BJ (cell line): ENCODE data around the gene KIRREL3. TPM values are rescaled to one million over a fixed set of nuclear protein-coding genes. Genes with fewer than 3 reads are reported as not detected.
A peak's percentile ranks its signal among the peaks of the same experiment; 100 is the strongest.

Source experiments
- CTCF ChIA-PET: fragments of 350-600 bp; formaldehyde crosslinking; extraction: SDS; loops from one replicate; lab custom pipeline; 2021; ENCODE audit warnings: antibody characterized with exemption, inconsistent platforms; lab: Yijun Ruan, JAX
- POLR2A ChIA-PET: fragments of 300-600 bp; sonication (Branson Sonifier 250); formaldehyde crosslinking; extraction: SDS; loops from one replicate; lab custom pipeline; 2021; ENCODE audit warnings: antibody characterized with exemption; lab: Charles Lee
- DNase-seq: peaks from one replicate; pipeline ENCODE4 v3.0.0-alpha.2; 2011; ENCODE audit warnings: low read depth
- H3K27me3 ChIP-seq: 2 replicates; pipeline ENCODE4 v1.6.0; 2011; ENCODE audit warnings: low read length; ENCODE audit not compliant: control insufficient read depth, insufficient read depth
- H3K36me3 ChIP-seq: 2 replicates; pipeline ENCODE4 v1.5.1; 2011; ENCODE audit warnings: low read length; ENCODE audit not compliant: control insufficient read depth, insufficient read depth
- H3K4me3 ChIP-seq: 2 replicates; pipeline ENCODE4 v1.5.1; 2011; ENCODE audit warnings: low read depth, mild to moderate bottlenecking, control low read depth, low read length
- polyA plus RNA-seq: library from polyadenylated mRNA; depleted of rRNA; stranded (reverse); fragments of >200 nt; gene quantifications from 2 replicates; pipeline ENCODE4 v1.2.3, GENCODE V29; 2011
- TF ChIP-seq, protein P1 (sequence below): IDR thresholded peaks from 2 replicates; pipeline ENCODE4 v1.5.1; 2011; ENCODE audit warnings: low read depth, mild to moderate bottlenecking, control low read depth, inconsistent platforms, low read length, moderate library complexity; ENCODE audit not compliant: insufficient read depth

KIRREL3 gene
- polyA plus RNA-seq, 1 experiment, result 19.6 TPM

DNA sequence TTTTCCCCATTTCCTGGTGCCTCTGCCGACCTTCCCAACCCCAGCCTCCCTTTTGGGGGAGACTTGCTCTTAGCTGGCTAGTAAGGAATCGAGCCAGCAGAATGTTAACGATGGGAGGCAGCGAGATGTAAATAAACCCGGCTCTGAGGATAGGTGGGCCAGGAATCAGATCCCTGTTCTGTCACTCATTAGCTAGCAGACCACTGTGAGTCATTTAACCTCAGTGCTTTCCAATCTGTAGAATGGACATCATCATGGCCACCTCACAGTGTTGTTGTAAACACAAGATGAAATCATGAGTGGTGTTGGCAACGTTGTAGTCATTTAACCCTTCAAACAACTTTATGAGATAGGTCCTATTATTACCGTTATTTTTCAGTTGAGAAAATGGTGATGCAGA is 208.6 kb downstream of the KIRREL3 start:
- H3K4me3 ChIP-seq, result no peak overlapping the region
- ChIA-PET POLR2A (no interaction called here), CTCF (interaction anchor here (2.2 kb wide), 1 partner anchor 18 kb away, joined by 5 read pairs; no protein-coding TSS in a partner anchor)
- DNase-seq, result no peak
- H3K27me3 ChIP-seq, result no peaks in the 10 kb centered on the region
- no peaks in the 10 kb centered on the region for H3K36me3 ChIP-seq
- TF ChIP-seq, protein P1, sequence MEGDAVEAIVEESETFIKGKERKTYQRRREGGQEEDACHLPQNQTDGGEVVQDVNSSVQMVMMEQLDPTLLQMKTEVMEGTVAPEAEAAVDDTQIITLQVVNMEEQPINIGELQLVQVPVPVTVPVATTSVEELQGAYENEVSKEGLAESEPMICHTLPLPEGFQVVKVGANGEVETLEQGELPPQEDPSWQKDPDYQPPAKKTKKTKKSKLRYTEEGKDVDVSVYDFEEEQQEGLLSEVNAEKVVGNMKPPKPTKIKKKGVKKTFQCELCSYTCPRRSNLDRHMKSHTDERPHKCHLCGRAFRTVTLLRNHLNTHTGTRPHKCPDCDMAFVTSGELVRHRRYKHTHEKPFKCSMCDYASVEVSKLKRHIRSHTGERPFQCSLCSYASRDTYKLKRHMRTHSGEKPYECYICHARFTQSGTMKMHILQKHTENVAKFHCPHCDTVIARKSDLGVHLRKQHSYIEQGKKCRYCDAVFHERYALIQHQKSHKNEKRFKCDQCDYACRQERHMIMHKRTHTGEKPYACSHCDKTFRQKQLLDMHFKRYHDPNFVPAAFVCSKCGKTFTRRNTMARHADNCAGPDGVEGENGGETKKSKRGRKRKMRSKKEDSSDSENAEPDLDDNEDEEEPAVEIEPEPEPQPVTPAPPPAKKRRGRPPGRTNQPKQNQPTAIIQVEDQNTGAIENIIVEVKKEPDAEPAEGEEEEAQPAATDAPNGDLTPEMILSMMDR, result no peak

DNA sequence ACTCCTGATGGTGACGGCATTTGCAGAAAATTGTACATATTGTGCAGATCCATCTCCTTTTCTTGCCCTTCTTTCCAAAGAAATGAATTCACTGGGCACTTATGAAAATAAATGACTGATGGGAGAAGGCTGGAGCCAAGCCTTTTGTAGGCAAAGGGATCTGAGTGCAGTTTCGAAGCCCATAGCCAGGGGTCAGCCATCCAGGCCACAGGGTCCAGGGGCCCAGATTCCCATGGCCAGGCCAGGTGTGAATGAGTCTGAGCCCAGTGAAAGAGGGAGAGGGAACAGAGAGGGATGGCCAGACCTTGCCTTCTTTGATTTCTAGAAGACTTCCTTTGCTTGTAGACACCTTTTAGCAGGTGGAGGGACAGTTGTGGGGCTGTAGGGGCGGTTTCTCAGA is 209.1 kb downstream of the KIRREL3 start:
- TF ChIP-seq, protein P1, result peak; percentile 5; the same call in 1 of the 2 replicates
- ChIA-PET CTCF (interaction anchor here (0.9 to 1.7 kb wide), 4 partner anchors 11 to 283 kb away, joined by 3 to 5 read pairs (median 4); no protein-coding TSS in a partner anchor), POLR2A (no interaction called here)
- Histone ChIP-seq H3K36me3 (no peaks in the 10 kb centered on the region), H3K4me3 (no peak overlapping the region), H3K27me3 (no peaks in the 10 kb centered on the region)
- DNase-seq, result no peak

DNA sequence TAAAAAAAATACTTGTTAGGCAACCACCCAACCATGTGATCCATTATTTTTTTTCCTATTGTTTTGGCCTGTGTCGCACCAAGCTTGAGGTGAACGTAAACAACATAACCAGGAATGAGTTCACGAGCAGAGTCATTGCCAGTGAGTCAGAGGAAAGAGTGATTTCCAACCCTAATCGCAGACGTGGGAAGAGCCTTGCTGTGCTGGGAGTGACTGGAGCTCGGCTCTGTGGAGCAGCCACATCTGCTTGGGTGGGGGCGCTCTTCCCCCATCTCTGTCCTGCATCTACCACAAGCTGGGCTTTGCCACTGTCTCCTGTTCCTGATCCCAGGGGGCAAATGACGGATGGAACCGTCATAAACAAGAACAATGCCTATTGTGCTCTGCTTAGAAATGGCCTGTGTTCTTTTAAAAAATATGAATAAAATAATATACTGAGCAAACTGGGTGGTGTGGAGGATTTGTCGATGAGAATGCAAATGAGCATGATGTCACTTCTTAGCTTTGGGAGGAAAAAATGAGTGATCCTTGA is 210.0 kb downstream of the KIRREL3 start:
- Histone ChIP-seq H3K36me3 (no peaks in the 10 kb centered on the region), H3K4me3 (no peak overlapping the region), H3K27me3 (no peaks in the 10 kb centered on the region)
- ChIA-PET CTCF (interaction anchor here (0.9 to 1.7 kb wide), 10 partner anchors 9 to 284 kb away, joined by 3 to 7 read pairs (median 4); no protein-coding TSS in a partner anchor), POLR2A (no interaction called here)
- TF ChIP-seq, protein P1, result peak; percentile 35; the same call in 1 of the 2 replicates
- DNase-seq, result peak; percentile 90

DNA sequence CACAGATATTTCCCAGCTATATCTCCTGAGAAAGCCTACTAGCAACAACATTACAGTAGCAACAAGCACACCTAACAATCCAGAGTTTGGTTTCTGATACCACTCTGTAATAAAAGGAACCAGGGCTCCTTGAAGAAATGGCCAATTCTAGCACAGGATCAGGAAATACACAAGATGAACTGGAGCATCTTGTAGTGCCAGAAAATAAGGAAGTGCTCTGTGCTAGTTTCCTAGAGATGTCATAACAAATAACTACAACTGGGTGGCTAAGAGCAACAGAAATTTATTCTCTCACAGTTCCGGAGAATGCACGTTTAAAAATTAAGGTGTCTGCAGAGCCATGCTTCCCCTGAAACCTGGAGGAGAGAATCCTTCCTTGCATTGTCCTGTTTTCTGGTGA is 217.8 kb downstream of the KIRREL3 start:
- Histone ChIP-seq H3K4me3 (no peak overlapping the region), H3K27me3 (no peaks in the 10 kb centered on the region), H3K36me3 (no peaks in the 10 kb centered on the region)
- DNase-seq, result no peak
- CTCF ChIA-PET, result interaction anchor here (1.1 to 1.3 kb wide), 2 partner anchors 176 to 208 kb away, joined by 3 read pairs; no protein-coding TSS in a partner anchor
- TF ChIP-seq, protein P1, result no peak
- POLR2A ChIA-PET, result no interaction called here

DNA sequence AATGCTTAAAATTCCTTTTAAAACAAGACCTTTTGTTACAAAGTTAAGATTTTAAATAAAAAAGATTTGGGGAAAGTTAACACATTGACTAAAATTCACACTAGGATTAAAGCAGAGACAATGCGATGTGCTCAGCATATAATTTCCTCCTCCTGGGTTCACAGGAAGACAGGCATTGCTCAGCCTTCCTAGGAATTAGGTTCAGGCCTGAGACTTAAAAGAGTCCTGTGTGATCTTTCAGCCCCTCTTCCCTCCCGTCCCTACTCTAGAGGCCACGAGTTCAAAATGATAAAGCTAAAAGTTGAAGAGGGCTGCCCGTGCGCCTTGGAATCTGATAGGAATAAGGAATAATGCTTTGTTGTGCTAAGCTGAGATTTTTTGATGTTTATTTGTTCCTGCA is 218.6 kb downstream of the KIRREL3 start:
- Histone ChIP-seq H3K4me3 (no peak overlapping the region), H3K27me3 (no peaks in the 10 kb centered on the region), H3K36me3 (no peaks in the 10 kb centered on the region)
- DNase-seq, result no peak
- TF ChIP-seq, protein P1, result no peak
- POLR2A ChIA-PET, result no interaction called here
- CTCF ChIA-PET, result interaction anchor here (1.1 to 1.3 kb wide), 3 partner anchors 9 to 209 kb away, joined by 3 to 4 read pairs (median 3); no protein-coding TSS in a partner anchor
